ENCODE results near the gene ARHGAP15.

GRCh38 chr2:143776526-143777297 lies 647.5 kb downstream of the ARHGAP15 start:
- TF ChIP-seq CTCF (IDR thresholded peaks at IDR 0.05; ENCODE audit: low read length) (no peak), EZH2phosphoT487 (IDR thresholded peaks at IDR 0.05; ENCODE audit: low read length) (no peak), EZH2 (optimal IDR thresholded peaks at IDR 0.05; ENCODE audit: low read depth, low read length) (no peak)

All from MM.1S (cell line).